Stimulated activated naive CD4-positive, alpha-beta T cell treated with Interleukin-2 at 50 U/mL for 16 hours (primary cell): ENCODE results near the gene KLHL40.
"Not testable (repeated sequence)": the region's sequence is repeated elsewhere in the genome, so short reads cannot be mapped to it uniquely, and the experiment has no call there.

Experiments used
- DNase-seq: peaks from one replicate; lab custom pipeline; 2025; lab: John Stamatoyannopoulos, UW

The KLHL40 gene

DNA sequence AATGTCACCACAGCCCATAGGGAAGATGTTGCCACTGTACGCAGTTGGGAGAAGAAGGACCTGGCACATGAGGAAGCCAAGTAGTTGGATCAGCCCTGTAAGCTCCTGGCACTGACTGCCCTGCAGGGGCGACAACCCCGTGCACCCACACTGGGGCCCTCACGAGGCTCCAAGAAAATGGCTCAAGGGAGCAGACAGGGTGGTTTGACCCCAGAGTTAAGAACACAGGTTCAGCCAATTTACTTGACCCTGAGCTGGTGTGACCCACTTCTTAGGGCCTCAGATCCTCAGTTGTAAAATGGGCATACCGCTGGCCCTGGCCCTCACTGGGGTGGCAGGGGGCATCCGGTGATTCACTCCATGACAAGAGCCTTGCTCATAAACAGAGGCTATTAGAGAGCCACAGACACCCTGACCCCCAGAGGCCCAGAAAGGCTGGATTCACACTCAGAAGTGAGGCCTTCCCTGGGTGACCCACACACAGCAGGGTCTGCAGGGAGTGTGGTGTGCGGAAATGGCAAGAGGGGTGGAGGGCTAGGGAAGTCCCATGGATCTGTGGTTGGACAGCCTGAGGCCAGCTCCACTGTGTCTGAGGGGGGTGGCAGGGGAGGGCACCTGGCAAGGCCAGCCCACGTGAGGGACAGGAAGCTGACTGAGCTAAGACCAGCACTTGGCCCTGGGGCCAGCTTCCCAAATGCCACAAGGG is 19.0 kb downstream of the KLHL40 start:
- DNase-seq, result no peak

DNA sequence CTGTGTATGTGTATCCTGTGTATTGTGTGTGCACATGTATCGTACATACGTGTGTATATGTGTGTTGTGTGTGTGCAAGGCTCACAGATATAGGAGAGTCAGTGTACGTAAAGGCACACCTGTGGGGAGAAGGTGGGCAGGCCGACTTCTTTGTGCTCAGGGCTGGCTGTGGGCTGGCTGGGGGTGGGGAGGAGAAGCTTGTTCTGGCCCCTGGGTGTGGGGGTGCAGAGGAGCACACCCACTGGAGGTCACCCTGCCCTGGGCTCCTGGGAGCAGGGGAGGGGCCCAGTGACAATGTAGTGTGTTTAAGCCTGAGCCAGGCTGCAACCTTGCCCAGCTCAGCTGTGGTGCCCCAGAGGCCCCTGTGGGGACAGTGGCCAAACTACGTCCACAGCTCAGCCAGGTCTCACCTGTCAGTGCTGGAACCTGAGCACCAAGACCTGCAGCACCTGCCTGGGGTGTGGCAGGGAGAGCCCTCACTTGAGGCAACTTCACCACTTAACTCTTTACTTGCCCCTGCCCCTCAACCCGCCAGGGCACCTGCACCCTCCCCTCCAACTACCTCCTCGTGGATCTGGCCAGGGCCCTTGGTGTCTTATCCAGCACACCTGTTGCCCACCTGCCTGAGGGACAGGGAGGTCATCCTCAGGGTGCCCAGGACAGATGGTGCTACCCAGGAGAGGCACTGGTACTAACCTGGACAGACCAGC is 19.9 kb downstream of the KLHL40 start:
- no peak for DNase-seq

DNA sequence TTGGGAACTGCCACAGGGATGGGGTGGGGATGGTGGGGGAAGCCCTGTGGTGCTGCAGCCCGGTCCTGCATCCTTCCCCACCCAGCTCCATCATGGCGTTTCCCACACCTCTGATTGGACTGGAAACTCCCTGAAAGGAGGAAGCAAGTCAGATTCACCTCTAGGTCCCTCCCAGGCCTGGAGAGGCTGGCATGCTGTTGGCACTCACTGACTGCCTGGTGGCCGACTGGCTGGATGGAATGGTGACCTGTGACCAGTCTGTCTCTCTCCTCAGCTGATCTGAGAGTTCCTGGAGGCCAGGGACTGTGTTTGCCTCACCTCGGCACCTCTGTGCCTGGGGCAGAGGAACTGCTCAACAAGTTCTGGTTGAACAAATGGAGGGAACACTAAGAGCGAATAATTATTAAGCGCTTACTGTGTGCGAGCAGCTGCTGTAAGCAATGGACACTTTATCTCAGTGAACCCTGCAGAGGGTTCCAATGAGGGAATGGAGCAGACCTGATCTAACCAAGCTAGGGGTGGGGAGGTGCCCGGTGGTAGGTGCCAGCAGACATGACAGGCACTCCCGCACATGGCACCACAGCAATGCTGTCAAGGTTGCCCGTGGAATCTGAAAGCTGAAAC is 20.7 kb downstream of the KLHL40 start:
- DNase-seq, result no peak

DNA sequence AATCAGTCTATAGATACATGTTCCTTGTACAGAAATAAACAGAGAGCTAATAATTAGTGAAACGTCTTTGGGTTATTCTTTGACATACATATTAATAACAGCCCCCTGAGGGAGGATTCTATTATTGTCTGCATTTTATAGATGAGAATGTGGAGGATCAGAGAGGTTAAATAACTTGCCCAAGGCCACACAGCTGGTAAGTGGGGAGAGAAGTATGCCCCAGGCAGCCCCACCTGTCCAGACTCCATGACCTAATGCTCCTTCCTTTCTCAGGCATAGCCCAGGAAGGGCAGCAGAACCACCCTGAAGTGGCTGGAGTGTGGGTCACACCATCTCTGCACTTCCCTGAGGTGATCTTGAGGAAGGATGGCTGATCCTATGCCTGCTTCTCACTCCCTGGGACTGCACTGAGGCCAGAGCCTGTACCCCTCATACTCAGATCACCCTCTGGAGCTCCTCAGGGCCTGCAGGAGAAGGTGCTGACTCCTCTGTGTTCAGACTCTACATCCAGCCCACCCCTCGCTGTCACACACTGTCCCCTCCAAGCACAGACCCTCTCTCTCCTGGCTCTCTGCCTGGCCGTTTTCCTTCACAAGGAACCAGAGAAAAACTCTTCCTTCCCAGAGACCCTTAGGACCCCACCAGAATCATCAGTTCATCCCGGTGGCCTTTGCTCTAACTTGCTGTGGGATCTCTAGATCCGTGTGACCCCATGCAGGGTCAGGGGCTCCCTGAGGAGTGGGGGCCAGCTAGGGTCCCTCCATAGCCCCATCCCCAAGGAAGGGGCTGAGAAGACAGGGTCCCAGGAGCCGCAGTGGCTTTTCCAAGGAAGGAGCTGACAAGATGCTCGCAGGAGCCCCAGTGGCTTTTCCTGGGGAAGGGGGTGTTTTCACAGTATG is 21.6 kb downstream of the KLHL40 start:
- no peak for DNase-seq

DNA sequence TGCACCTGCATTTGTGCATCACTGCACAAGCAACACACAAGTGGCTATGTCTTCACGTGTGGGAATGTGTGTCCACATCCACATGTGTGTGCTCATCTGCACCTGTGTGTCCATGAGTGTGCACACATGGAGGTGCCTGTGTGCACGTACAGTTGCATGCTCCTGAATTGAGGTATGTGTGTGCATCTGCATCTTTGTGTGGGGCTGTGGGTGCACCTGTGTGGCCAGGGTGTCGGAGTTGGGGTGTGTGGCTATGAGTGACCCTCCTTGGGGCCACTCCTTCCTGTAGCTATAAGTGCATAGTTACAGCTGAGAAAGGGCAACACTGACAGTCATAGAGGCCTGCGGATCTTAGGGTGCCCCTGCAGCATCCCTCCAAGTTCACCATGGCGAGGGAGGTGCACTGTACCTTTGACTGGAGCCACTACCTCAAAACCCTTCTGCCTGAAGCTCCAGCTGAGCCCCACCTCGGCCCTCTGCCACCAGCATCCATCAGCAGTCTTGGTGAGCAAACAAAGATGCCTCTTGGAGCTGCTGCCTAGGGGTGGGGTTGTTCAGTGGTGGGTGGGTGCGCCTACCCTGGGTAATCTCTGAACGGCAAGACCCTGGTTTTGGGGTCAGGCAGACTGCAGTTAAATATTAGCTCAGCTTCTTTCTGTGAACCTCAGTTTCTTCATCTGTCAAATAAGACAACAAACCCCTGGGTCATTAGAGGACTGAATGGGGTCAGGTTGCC is 22.5 kb downstream of the KLHL40 start:
- DNase-seq, result no peak

DNA sequence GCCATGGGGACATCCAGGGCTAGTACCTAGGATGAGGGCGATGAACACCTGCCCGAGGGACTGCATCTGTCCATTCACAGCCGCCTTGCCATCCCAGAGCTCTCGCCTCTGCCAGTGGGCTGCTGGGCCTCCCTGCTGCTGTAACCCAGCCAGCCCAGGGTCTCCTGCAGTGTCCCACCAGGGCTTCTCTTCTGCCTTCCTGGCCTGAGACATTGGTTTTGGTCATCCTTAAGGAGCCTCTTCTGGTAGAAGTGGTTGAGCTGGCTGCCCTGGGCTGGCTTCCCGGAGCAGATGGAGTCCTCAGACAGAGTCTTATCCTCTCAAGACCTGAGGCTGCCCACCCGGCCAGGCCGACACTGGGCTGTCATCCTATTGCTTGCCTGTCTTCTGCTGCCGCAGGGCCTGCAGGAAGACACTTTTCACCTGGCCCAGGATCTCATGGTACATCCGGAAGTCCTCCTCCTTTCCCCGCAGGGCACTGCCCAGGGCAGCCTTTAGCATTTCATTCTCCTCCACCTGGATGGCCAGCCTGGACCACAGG is 23.3 kb downstream of the KLHL40 start:
- no peak for DNase-seq

DNA sequence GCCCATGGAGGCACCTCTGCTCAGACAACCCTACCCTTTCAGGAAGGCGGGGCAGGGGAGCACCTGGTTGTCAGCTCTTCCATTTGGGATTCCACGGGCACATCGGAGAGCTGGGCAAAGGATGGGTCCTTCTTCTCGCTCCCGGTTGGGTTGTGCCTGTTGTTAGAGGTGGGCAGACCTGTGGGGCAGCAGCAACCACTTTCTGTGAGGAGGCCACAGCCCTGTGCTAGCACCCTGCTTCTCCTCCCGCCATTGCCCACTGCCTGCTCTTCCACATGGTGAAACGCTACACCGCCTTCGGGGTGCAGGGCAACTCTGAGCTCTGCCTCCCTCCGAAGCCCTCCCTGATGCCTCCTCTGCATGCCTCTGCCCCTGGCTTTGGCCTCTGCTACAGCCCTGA is 24.3 kb downstream of the KLHL40 start:
- DNase-seq, result no peak

DNA sequence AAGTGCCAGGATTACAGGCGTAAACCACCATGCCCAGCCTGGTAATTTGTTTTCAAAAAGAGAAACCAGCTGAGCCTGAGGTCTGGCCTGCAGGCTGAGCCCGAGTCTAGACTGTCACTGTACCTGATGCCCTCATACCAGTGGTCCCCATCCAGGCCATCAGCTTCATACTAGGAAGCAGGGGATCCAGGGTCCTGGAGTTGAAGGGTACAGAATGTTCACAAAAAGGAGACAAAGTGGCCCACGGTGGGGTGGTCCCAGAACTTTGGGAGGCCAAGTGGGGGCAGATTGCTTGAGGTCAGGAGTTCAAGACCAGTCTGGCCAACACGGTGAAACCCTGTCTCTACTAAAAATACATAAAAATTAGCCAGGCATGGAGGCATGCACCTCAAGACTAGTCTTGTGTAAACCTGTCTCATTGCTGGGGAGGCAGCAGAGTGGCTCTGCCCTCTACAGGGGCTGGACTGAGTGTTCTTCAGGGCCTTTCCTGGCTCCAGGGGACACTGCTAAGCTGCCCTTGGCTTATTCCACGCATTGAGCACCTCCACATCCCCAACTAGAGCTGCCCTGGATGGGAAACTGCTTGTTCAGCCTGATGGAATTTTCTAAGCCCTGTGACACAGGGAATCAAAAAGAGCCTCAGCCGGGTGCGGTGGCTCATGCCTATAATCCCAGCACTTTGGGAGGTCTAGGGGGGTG is 25.1 kb downstream of the KLHL40 start:
- no peak for DNase-seq

DNA sequence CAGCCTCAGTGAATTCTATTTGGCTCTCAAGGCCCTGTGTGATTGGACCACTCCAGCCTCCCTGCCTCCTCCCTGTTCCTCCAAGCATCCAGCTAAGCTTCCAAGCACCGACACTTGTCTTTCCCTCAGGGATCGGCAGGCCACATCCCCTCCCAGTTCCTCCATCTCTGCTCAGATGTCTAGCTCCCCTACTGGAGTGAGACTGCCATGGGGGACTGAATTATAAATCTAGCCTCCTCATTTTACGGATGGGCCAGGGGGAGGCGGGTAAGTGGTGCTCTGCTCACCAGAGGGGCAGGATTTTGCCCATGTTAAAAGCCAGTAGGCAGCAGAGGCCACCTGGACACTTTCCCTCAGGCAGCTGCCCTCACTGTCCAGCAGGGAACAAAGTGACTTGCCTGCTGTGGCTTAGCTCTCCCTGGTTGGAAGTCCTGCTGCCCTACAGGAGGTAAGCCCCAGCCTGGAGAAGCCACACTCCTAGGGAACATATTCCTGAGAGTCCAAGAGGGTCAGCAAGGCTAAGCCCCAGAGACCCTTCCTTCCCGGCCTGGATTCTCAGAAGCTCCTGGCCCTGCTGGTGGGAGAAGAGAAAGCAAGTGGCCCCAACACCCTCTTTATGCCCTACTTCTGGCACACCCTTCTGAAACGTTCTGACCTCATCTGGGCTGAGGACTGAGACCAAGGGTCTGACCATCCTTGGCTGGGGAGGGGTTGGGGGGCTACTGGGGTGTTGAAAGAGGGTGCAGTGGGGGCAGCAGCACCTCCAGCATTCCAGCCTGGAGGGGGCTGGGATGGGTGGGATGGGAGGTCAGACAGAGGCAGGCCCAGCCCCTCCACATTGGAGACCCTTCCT is 26.4 kb downstream of the KLHL40 start:
- no peak for DNase-seq

DNA sequence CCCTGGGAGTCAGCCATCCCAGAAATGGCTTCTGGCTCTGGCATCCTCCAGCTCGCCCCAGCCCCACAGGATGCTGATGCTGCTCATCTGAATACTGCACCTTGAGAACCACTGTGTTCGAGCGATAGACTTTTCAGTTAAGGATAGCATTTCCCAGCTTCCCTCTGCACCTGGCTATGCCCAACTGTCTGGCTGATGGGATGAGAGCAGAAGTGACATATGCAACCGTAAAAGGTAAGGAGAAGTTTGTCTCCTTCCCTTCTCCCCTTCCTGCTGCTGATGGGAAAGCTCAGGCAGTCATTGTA is 27.0 kb downstream of the KLHL40 start:
- no peak for DNase-seq

DNA sequence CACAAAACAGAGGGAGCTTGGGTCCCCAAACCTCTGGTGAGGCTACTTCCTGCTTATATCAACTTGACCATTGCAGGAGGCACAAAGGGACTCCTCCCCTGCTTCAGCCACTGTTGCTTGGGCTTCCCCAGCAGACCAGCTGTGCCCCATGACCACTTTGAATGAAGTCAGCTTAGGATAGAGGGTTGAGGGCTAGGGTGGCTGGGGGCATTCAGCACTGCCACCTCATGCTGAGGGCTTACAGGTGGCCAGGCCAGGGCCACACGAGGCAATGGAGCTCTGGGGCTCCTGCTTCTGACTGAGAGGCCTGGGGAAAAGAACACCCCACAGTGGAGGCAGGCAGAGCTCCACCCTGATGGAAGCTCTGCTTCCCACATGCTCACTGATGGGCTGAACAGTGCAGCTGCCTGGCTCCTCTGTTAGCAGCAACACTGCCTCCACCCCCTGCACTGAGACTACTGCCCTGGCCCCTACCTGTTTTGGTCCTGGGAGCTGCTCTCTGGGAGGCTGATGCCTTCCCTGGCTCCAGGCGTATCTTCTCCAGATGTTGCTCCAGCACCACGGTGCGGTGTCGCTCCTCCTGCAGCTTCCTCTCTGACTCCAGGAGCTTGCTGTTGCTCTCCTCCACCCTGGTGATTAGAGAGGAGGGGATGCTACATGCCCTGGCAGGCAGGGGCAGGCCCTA is 27.5 kb downstream of the KLHL40 start:
- no peak for DNase-seq

DNA sequence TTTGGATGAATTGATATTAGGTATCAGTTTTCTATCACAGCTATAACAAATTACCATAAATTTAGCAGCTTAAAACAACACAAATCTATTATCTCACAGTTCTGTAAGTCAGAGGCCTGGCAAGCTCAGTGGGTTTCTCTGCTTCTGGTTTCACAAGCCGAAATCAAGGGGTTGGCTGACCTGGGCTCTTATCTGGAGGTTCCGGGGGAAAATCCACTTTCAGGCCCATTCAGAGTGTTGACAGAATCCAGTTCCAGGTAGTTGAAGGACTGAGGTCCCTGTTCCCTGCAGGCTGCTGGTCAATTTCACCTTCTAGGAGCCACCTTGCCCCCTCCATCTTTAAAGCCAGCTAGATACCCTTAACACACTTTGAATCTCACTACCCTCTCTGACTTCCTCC is 28.4 kb downstream of the KLHL40 start:
- no peak for DNase-seq

DNA sequence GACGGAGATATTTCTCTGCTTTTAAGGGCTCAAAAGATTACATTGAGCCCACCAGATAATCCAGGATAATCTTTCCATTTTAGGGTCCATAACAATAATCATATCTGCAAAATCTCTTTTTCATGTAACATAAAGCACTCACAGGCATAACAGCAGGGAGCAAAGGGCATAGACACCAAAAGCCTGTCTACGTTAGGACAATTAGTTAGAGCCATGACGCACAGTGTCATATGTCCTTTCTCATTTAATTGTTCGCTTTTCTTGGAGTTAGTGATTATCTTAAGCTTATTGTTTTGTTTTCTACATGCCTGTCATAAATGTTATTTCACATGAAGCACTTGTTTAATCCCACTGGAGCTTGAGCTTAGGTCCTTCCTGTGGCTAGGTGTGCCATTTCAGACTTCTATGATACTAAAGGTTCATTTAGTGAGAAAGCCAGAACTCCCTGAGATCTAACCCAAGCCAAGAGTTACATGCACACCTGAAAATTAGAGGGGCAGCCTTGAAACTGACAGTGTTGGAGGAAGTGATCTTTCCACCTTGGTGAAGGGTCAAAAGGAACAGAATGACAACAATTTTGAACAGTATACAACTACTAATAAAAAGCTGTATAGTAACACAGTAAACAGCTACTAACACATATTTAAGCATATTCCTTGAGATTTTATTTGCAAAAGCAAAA is 29.0 kb downstream of the KLHL40 start:
- DNase-seq, result no peak

DNA sequence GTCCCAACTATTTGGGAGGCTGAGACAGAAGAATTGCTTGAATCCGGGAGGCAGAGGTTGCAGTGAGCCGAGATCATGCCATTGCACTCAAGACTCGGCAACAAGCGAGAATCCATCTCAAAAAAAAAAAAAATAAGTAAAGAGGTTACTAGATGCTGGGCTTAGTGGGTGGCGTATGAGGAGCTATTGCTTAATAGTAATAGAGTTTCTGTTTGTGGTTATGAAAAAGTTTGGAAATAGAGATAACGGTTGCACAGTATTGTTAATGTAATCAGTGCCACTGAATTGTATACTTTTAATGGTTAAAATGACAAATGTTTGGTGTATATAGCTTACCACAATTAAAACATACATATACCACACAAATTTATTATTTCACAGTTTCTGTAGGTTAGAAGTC is 32.0 kb downstream of the KLHL40 start:
- DNase-seq, result no peak

DNA sequence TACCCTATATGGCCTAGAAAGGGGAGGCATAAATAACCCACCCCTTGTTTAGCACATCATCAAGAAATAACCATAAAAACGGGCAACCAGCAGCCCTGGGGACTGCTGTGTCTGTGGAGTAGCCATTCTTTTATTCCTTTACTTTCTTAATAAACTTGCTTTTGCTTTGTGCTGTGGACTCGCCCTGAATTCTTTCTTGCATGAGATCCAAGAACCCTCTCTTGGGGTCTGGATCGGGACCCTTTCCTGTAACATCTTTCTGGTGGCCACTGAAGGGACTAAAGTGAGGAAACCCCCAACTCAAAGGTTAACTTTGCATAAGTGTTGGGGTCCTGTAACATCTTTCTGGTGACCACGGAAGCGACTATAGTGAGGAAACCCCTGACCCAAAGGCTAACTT is 33.0 kb downstream of the KLHL40 start:
- no peak for DNase-seq

DNA sequence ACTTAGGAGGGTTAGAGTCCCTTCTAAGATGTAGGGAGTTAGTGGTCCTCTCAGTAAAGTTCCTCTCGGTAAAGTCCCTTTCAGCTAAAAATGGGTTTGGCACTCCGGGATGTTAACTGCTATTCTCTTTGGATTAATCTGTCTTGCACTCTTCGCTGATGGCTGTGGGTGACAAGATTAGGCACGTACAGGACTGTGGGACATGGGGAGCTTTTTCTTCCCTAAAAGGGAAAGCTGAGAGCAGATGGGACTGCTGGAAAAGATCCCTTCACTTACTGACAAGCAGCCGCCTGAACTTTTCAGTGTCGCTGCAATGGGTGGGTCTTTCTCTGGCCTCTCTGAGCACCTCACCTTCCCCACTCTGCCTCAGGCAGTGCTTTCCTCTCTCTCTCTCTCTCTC is 33.7 kb downstream of the KLHL40 start:
- no peak for DNase-seq

DNA sequence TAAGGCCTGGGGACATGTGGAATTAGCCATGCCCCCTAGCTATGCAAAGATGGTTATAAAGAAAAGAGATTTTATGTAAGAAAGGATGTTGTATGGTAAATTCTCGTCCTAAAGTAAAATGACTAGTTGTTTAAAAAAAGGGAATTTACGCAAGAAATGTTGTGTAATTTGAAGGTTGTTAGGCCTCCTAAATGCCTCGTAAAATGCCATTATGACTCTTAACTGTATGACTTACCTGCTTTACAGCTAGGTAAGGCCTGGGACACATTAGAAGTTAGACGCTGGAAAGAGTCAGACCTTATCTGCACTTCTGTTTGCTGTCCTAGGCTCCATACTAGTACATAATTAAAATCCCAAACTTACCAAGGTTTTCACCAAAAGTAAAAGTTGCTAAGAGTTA is 34.8 kb downstream of the KLHL40 start:
- no peak for DNase-seq

DNA sequence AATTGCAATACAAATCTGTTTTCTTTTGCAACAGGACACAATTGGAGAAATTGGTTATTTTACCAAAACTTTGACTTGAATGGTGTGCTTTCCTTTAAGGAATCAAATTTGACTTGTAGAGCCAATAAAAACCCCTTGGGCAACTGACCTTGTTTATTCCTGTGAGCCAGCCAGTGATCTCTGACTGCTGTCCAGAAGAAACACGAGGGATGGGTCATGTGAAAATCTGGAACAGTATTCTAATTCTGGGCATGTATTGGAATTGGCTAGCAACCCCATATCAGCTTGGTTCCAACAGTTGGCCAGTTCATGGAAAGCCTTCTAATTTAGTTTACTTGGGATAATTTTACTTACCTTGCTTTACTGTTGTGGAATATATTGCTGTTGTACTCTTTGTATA is 36.4 kb downstream of the KLHL40 start:
- DNase-seq, result no peak

DNA sequence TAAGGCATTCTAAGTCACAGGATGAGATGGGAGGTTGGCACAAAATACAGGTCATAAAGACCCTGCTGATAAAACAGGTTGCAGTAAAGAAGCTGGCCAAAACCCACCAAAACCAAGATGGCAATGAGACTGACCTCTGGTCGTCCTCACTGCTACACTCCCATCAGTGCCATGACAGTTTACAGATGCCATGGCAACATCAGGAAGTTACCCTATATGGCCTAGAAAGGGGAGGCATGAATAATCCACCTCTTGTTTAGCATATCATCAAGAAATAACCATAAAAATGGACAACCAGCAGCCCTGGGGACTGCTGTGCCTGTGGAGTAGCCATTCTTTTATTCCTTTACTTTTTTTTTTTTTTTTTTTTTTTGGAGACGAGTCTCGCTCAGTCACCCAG is 37.1 kb downstream of the KLHL40 start:
- not testable (repeated sequence) for DNase-seq
